GM19324 (cell line): ENCODE results near the gene KCNMB3.
"Not testable (repeated sequence)": the region's sequence is repeated elsewhere in the genome, so short reads cannot be mapped to it uniquely, and the experiment has no call there.

Experiments used
- ATAC-seq: cut with Tn5 transposase; IDR thresholded peaks from one replicate; pipeline ENCODE4 v1.9.1; 2021; ENCODE audit warnings: mild to moderate bottlenecking, moderate library complexity; ENCODE audit not compliant: unreplicated experiment, low FRiP score

The KCNMB3 gene

GRCh38 chr3:179265092-179265491 is 14.2 kb upstream of the KCNMB3 start:
- ATAC-seq, result no peak

- no peak for ATAC-seq
These were observed 13.5 kb upstream of the KCNMB3 start for GRCh38 chr3:179264449-179264848.

- no peak for ATAC-seq
These were observed 12.2 kb upstream of the KCNMB3 start for GRCh38 chr3:179263134-179263533.

- peak; percentile 96 for ATAC-seq
These were observed 10.2 kb upstream of the KCNMB3 start for GRCh38 chr3:179260949-179261765.

GRCh38 chr3:179259959-179260756 is 9.2 kb upstream of the KCNMB3 start:
- not testable (repeated sequence) for ATAC-seq

GRCh38 chr3:179258820-179259219 is 7.9 kb upstream of the KCNMB3 start:
- ATAC-seq, result no peak

GRCh38 chr3:179257742-179258141 is 6.8 kb upstream of the KCNMB3 start:
- not testable (repeated sequence) for ATAC-seq

GRCh38 chr3:179256813-179257212 is 5.9 kb upstream of the KCNMB3 start:
- ATAC-seq, result no peak

GRCh38 chr3:179247289-179248015 is 3.5 kb downstream of the KCNMB3 start:
- no peak for ATAC-seq

- no peak for ATAC-seq
These were observed 6.0 kb downstream of the KCNMB3 start for GRCh38 chr3:179244878-179245277.

- ATAC-seq, result not testable (repeated sequence)
These were observed 8.1 kb downstream of the KCNMB3 start for GRCh38 chr3:179242859-179243258.

- ATAC-seq, result not testable (repeated sequence)
These were observed 10.6 kb downstream of the KCNMB3 start for GRCh38 chr3:179240299-179240698.

- no peak for ATAC-seq
These were observed 14.1 kb downstream of the KCNMB3 start for GRCh38 chr3:179236669-179237301.

GRCh38 chr3:179234199-179234598 is 16.7 kb downstream of the KCNMB3 start:
- no peak for ATAC-seq

- ATAC-seq, result no peak
These were observed 17.9 kb downstream of the KCNMB3 start for GRCh38 chr3:179233043-179233442.

GRCh38 chr3:179229177-179229576 is 21.7 kb downstream of the KCNMB3 start:
- peak; percentile 74 for ATAC-seq

GRCh38 chr3:179227349-179227748 is 23.6 kb downstream of the KCNMB3 start:
- no peak for ATAC-seq

- no peak for ATAC-seq
These were observed 26.3 kb downstream of the KCNMB3 start for GRCh38 chr3:179224584-179224983.

GRCh38 chr3:179223548-179223947 is 27.4 kb downstream of the KCNMB3 start:
- no peak for ATAC-seq

GRCh38 chr3:179218213-179218612 is 32.7 kb downstream of the KCNMB3 start:
- ATAC-seq, result not testable (repeated sequence)
